GM21576 (cell line): Measurements from ENCODE around the gene C17orf75.
"Not testable (repeated sequence)": the region's sequence is repeated elsewhere in the genome, so short reads cannot be mapped to it uniquely, and the experiment has no call there.

Experiments
- ATAC-seq: cut with Tn5 transposase; IDR thresholded peaks from one replicate; pipeline ENCODE4 v1.9.1; 2021; ENCODE audit warnings: mild to moderate bottlenecking, moderate library complexity; ENCODE audit not compliant: unreplicated experiment

Gene C17orf75

DNA sequence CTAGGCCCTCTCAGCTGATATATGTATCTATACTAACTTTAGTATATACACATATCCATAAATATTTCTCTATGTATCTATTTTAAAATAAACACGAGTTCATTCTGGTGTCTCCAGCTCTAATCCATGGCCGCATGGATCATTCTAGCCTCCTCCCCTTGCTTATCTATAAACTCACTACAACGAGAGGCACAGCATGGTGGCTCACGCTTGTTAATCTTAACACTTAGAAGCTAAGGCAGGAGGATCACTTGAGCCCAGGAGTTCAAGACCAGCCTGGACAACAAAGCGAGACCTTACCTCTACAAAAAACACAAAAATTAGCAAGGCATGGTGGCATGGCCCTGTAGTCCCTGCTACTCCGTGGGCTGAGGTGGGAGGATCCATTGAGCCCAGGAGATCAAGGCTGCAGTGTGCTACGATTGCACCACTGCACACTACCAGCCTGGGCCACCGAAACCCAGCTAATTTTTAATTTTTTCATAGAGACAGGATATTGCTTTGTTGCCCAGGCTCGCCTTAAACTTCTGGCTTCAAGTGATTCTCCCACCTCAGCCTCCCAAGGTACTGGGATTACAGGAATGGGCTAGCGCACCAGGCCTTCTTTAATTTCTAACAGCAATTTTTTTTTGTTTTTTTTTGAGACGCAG lies 4.1 kb upstream of the C17orf75 start:
- no peak for ATAC-seq

DNA sequence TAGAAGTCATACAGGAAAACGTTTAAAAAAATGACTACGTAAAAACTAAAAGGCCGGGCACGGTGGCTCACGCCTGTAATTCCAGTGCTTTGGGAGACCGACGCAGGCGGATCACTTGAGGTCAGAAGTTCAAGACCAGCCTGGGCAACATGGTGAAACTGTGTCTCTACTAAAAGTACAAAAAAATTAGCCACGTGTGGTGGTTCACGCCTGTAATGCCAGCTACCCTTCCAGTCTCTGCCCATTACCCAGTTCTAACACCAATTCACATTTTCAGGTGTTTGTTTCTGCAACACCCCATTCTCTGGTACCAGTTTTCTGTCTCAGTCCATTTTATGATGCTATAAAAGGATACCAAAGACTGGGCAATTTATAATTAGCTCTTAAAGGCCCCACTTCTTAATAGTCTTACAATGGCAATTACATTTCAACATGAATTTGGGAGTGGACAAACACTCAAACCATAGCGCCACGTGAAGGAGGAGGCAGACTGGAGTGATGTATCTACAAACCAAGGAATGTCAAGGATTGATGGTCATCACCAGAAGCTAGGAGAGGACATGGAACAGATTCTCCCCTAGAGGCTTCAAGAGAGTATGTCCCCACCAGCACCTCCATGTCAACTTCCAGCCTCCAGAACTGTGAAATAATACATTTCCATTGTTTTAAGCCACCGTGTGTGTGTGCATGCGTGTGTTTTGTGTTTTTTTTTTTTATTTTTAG lies 791 bp upstream of the C17orf75 start:
- no peak for ATAC-seq

DNA sequence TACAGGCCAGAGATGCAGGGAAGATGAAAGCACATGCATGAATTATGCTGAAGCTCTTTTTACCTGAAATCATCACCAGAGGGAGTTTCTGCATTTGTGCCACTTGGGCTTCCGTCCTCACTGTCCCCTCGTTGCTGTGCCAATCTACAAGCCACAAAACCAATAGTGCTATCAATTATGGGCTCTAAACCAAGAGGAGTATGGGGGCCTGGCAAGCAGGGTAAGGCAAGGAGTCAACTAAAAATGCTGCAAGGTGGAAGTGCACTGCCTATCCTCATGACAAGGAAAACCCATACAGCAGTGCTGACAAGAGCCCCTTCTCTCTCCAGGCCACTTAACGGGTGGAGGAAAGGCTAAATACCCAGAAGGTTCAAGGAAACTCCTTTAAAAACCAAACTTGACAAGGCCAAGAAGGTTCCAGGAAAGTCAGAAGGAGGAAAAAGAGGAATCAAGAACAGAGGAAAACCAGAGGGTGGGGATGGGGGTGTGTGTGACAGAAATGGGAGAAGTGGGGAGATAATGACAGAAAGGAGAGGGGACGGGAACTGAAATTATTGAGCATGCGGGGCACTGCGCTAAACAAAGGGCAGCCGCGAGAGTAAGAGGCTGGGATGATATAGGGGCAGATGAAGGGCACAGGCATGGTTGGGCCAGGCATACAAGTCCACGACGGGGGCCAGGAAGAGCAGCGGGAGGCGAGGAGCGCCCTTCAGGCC lies 674 bp downstream of the C17orf75 start:
- no peak for ATAC-seq

DNA sequence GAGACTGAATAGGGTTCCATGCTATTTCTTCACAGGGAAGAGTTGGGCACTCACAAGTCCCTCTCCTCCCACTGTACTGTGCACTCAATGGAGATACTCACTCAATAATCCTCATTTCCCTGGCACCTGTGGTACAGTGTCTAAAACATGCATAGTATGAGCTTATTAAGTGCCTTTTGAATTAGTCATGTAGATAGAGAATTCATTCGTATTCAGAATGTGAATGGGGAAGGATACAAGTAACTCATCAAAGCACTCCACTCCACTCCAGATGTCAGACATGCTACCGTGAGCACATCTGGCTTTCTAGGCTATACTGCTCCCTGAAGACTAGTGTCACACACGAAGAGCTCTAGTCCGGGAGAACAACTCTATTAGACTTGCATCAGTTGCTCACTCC lies 6.3 kb downstream of the C17orf75 start:
- no peak for ATAC-seq

DNA sequence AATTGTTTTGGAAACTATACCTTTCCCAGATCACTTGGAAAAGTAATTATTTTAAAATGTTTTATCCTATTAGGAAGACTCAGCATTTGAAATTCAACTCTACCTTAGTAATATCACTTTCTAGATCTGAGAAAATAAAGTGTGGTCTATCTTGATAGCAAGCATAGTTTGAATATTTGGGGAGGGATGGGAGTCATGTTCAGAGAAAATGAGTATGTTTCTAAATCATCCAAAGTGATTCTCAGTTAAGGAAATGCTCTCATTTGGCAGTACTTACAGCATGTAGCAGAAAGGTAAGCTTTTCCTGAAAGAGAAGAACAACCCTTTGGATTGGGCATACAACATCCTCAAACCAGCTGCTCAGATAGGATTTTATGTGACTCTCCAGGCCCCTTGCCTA lies 6.9 kb downstream of the C17orf75 start:
- no peak for ATAC-seq

DNA sequence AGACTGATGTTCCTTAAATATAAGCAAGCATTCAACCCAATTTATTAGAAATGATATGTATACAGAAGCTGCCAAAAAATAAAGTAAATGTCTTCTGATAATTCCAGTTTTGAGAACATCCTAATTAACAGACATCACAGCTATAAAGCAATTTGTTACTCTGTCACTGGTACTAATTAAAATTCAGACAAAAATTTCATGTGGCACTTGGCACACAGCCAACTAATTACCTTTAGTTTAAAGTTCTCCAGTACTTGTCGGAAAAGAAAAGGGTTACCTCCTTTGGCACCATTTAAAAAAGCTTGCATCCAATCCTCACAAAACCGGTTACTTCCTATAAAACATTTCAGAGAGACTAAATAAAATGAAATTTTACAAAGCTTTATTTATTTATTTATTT lies 8.8 kb downstream of the C17orf75 start:
- no peak for ATAC-seq

DNA sequence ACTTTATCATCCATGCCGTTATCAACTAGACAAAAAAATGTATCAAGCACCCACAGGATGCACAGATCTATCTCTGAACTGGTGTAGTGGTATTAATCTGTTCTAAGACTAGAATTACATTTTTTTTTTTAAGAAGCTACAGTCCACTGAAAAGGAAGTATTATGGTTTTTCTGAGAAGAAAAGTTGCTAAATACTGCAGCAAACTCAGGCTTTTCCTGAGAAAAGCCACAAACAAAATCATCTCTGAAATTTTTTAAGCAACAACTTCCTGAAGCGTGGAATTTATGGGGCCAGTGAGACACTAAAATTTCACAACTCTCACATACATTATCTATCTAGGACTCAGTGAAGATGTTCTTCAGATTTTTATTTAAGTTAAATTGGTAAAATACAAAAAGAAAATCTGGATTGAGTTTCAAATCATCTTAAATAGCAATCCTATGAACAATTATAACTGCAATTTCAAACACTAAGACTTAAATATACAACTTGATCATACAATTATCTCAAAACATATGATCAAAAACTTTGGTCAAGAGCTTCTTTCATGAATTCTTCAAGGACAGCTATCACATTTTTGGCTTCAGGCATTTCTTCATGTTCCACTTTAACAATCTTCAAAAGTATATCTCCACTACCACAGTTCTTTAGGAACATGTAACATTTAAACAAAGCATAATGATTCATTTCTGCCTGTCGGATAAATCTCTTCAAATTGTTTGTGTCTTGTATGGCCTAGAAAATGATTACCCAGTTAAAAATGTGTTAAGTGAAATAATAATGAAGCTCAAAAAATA lies 10.5 kb downstream of the C17orf75 start:
- no peak for ATAC-seq

DNA sequence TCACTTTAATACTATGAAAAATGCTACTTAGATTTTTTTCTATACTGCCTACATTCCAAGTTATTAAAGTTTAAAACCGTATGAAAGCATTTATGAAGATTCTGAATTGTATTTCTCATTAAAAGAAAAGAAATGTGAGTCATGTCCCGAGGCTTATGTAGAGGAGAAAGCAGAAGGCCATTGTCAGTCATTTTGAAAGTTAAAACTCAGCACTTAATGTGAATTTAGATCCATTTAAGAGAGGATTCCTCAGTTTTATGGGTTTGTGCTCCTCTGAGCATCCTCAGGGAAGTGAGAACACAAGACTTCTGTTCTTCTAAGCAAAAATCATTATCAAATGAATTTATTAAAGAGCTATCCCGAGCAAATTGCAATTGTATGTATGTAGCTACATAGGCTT lies 11.8 kb downstream of the C17orf75 start:
- no peak for ATAC-seq

DNA sequence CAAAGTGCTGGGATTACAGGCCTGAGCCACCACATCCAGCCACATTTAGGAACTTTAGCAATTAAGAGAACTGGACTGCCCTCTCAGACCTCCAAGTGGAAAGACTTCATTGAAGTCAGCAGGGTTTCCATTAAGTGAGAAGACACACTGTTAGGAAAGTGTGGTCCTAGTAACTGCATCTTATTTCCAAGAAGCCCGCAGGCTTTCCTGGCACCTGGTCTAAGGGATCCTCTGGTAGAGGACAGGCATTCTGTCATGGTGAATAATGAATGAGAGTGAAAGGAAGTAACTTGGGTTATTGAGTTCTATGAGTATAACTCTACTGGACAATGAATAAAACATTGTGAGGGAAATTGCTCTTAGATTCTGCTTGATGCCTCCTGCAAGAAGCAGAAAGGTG lies 14.1 kb downstream of the C17orf75 start:
- ATAC-seq = no peak

DNA sequence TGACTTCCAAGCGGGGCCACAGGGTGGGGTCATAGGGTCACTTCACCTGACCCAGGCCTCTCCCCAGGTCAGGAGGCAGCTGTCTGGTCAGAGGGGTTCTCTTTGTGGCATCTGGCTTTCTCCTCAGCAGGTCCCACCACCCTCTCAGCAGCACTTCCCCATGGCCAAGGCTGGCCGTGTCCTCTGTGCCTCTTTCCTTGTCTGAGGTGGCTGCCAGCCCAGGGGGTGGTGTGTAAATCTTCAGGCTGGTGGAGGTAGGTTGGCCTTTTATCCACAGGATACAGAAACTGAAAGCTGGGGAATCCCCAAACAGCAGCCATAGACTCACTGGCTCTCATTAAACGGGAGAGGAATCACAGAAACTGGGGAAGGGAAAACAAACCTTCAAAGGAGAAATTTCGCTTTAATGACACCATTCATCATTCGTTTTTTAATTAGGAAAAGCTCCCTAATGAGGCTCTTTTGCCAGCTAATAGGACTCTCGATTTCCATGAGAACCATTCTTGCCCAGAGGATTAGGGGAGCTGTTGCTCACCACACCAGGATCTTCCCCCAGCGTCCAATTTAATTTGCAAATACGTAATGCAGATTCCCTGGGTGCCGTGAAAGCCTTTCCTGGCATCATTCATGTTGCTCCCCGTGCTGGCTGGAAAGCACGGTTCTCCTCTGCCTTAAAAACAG lies 18.0 kb downstream of the C17orf75 start:
- ATAC-seq = no peak

DNA sequence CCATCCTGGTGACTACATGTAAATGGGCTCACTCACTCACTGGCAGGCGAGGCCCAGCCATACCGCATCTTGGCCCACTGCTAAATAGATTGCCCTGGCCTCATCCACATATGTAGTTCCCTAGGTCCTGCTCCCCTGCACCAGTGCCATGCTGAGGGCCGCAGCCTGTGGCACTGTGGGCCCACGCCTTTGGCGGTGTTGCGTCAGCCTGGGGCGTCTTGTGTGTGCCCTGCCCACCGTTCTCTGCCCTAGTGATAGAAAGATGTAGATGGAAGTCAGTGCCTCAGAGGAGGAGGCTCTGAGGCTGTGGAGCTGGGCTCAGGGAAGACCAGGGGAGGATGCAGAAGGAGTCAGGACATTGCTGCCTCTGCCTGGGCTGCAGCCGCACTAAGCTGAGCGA lies 18.9 kb downstream of the C17orf75 start:
- ATAC-seq = no peak

DNA sequence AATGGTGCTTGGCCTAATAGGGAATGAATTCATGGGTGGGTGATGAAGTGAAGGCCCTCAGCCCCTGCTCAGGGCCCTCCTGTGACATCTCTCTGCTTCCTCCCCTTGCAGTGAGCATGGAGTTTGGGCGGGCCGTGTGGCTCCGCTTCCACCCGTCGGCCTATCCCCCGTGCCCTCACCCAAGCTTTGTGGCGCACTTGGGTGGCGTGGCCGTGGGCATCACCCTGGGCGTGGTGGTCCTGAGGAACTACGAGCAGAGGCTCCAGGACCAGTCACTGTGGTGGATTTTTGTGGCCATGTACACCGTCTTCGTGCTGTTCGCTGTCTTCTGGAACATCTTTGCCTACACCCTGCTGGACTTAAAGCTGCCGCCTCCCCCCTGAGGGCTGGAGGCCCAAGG lies 21.1 kb downstream of the C17orf75 start:
- ATAC-seq = no peak

DNA sequence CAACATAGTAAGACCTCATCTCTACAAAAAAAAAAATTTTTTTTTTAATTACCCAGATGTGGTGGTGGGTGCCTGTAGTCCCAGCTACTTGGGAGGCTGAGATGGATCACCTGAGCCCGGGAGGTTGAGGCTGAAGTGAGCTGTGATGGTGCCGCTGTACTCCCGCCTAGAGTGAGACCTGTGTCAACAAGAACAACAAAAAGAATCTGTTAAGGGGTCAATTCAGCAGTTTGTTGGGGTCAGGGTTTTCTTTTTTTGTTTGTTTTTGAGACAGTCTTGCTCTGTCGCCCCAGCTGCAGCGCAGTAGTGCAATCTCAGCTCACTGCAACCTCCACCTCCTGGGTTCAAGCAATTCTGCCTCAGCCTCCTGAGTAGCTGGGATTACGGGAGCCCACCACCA lies 21.9 kb downstream of the C17orf75 start:
- not testable (repeated sequence) for ATAC-seq

DNA sequence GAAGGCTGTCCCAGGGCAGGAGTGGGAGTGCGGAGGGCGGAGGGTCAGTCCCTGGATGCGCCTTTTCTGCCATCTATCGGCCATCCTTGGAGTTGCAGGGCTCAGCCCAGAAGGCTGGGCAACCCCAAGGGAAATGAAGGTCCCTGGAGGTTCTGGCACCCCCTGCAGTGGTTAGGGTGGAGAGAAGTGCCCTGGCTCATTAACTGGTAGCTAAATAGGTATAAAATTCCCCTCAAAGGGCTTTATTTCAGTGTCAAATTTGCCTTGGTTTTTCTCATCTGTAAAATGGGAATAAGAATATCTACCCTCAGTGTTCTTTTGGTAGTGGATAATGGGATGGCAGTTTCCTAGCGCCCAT lies 22.4 kb downstream of the C17orf75 start:
- peak; percentile 68 for ATAC-seq

DNA sequence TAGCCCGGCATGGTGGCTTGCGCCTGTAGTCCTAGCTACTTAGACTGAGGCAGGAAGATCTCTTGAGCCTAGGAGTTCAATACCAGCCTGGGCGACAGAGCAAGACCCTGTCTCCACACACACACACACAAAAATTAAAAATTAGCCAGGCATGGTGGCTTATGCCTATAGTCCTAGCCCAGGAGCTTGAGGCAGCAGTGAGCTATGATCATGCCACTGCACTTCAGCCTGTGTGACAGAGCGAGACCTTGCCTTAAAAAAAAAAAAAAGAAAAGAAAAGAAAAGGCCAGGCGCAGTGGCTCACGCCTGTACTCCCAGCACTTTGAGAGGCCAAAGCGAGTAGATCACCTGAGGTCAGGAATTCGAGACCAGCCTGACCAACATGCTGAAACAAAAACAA lies 23.9 kb downstream of the C17orf75 start:
- no peak for ATAC-seq

DNA sequence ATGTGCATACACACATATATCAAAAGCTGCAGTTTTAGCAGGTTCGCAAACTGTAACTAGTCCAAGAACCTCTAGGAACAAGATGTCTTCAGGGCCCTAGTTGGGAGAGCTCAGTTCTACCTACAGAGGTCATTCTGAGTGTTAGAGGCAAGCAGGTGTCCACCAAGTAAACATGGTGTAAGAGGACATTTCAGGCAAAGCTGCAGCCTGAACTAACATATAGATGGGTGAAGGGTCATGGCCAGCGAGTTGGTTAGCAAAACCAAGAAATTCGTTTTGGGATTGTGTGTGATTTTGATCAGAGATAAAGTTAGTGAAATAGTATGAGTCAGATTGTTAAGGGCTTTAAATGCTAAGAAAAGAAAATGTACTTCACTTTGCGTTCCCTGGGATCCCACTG lies 24.6 kb downstream of the C17orf75 start:
- ATAC-seq = no peak

DNA sequence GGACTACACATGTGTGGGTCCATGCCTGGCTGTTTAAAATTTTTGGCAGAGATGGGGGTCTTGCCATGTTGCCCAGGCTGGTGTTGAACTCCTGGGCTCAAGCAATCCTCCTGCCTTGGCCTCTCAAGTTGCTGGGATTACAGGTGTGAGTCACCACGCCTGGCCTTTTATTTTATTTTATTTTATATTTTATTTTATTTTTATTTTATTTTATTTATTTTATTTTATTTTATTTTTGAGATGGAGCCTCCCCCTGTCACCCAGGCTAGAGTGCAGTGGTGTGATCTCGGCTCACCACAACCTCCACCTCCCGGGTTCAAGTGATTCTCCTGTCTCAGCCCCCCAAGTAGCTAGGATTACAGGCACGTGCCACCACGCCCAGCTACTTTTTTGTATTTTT lies 25.3 kb downstream of the C17orf75 start:
- ATAC-seq = not testable (repeated sequence)

DNA sequence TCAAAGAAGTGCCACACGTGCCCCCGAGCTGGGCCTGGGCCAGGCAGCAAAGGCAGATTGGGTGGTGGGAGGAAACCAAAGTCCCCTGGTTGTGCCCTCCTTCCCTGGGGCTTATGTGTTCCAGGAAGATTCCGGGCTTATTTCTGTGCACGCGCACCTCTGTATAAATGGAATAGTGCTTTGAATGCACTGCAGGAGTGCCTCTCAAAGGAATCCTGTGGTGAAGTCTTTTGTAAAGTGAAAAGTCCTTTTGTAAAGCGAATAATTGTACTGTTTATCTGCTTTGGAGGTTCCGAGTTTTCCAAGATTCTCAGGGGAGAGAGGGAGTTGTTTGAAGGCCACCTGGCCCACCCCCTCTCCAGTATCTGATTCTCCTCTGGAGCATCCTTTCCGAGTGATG lies 26.8 kb downstream of the C17orf75 start:
- no peak for ATAC-seq

DNA sequence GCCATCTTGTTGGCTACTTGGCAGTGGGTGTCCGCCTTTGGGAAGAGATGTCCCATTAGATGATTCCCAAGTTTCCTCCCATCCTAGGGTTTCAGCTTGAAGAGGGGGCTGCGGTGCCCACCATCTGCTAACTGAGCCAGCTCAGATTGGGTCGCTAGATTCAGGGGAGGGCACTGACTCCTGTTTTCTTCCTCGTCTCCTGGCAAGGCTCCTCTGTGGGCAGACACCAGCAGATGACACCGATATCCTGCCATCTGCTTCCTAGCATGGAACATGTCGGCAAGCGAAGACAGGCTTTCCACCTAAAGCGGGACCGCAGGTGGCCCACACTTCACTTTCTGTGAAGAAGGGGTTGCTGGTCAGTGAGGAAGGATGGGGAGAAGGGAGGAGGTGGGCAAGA lies 27.3 kb downstream of the C17orf75 start:
- ATAC-seq = no peak

DNA sequence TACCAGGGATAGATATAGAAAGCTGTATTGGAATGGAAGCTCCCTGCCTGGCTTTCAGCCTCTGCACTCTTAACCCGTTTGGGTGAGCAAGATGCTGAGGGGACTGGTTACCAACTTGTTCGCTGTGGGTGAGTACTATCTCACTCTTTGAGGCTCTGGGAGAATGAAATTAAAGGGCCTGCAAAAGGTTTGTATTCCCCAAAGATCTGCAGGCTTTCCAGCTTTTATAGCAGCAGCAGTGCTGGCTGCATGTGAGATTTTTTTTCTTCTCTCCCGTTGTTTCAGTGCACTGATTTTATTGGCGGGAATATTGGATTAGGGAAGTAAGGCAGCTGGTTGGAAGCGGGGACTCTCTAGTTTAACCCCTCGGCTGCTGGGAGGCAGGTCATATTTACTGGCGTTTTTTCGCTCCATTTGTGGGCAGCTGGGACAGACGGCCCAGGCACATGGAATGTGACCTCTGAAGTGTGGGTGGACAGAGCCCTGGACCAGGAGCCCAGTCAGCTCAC lies 30.9 kb downstream of the C17orf75 start:
- no peak for ATAC-seq

DNA sequence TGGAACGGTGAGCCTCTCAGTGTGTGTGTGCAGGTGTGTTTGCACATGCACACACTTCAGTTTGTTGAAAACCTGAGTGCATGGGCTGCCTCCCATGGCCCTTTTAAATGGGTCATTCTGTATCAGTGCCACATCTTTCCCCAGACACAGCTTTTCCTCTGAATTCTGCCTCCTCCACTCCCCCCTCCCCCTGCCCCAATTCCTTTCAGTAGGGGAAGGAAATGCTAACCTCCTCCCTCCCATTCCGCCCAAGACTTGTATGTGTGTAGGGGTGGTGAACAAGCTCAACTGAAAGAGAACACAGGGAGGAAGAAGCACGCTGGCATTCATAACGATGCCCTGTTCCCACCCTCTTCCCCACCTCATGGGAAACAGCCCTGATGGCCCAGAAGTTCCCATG lies 34.3 kb downstream of the C17orf75 start:
- no peak for ATAC-seq
